DMS 273 treated with DMSO at 0.1 percent for 48 hours (cell line): ENCODE data around the gene TNNI3K.

ENCODE experiments used
- DNase-seq: peaks from one replicate; lab custom pipeline; 2025; lab: John Stamatoyannopoulos, UW

The TNNI3K gene

GRCh38 chr1:74437035-74437434 is 201.8 kb downstream of the TNNI3K start:
- no peak for DNase-seq

GRCh38 chr1:74452035-74452434 is 216.8 kb downstream of the TNNI3K start:
- no peak for DNase-seq

- no peak for DNase-seq
These were observed 218.1 kb downstream of the TNNI3K start for GRCh38 chr1:74453277-74453676.

GRCh38 chr1:74455390-74455789 is 220.2 kb downstream of the TNNI3K start:
- DNase-seq = no peak

- DNase-seq = no peak
These were observed 222.1 kb downstream of the TNNI3K start for GRCh38 chr1:74457253-74457652.

- no peak for DNase-seq
These were observed 228.3 kb downstream of the TNNI3K start for GRCh38 chr1:74463333-74463988.

GRCh38 chr1:74464037-74464436 is 228.8 kb downstream of the TNNI3K start:
- DNase-seq = no peak

- DNase-seq = no peak
These were observed 230.1 kb downstream of the TNNI3K start for GRCh38 chr1:74465193-74465681.

GRCh38 chr1:74467786-74468377 is 232.7 kb downstream of the TNNI3K start:
- no peak for DNase-seq

- DNase-seq = peak; percentile 33
These were observed 233.9 kb downstream of the TNNI3K start for GRCh38 chr1:74468982-74469603.

GRCh38 chr1:74470251-74470650 is 235.1 kb downstream of the TNNI3K start:
- DNase-seq = no peak

- no peak for DNase-seq
These were observed 235.7 kb downstream of the TNNI3K start for GRCh38 chr1:74470936-74471335.

- DNase-seq = no peak
These were observed 236.3 kb downstream of the TNNI3K start for GRCh38 chr1:74471470-74471869.

GRCh38 chr1:74474585-74474984 is 239.4 kb downstream of the TNNI3K start:
- no peak for DNase-seq

GRCh38 chr1:74478979-74479378 is 243.8 kb downstream of the TNNI3K start:
- DNase-seq = no peak

GRCh38 chr1:74480068-74480467 is 244.9 kb downstream of the TNNI3K start:
- no peak for DNase-seq

GRCh38 chr1:74481607-74482006 is 246.4 kb downstream of the TNNI3K start:
- no peak for DNase-seq

GRCh38 chr1:74485622-74486021 is 250.4 kb downstream of the TNNI3K start:
- peak; percentile 73 for DNase-seq

GRCh38 chr1:74486036-74486435 is 250.8 kb downstream of the TNNI3K start:
- no peak for DNase-seq

GRCh38 chr1:74496669-74497068 is 261.5 kb downstream of the TNNI3K start:
- DNase-seq = no peak

- no peak for DNase-seq
These were observed 263.7 kb downstream of the TNNI3K start for GRCh38 chr1:74498901-74499300.

- DNase-seq = no peak
These were observed 267.2 kb downstream of the TNNI3K start for GRCh38 chr1:74502432-74502831.

- no peak for DNase-seq
These were observed 267.7 kb downstream of the TNNI3K start for GRCh38 chr1:74502858-74503257.
